COLO668 (cell line): Measurements from ENCODE around the gene RNF135.
"Not testable (repeated sequence)": the region's sequence is repeated elsewhere in the genome, so short reads cannot be mapped to it uniquely, and the experiment has no call there.

ENCODE experiments used
- DNase-seq: peaks from one replicate; lab custom pipeline; 2025; ENCODE audit not compliant: unreplicated experiment; lab: John Stamatoyannopoulos, UW

Gene RNF135

GRCh38 chr17:30954046-30954830, 16.6 kb upstream of the RNF135 start:
- no peak for DNase-seq

- no peak for DNase-seq
These were observed 14.0 kb upstream of the RNF135 start for GRCh38 chr17:30956764-30957374.

GRCh38 chr17:30957741-30958140, 13.1 kb upstream of the RNF135 start:
- peak; percentile 12 for DNase-seq

- DNase-seq, result no peak
These were observed 12.7 kb upstream of the RNF135 start for GRCh38 chr17:30958187-30958586.

GRCh38 chr17:30961209-30962188, 9.3 kb upstream of the RNF135 start:
- no peak for DNase-seq

GRCh38 chr17:30964312-30964711, 6.5 kb upstream of the RNF135 start:
- not testable (repeated sequence) for DNase-seq

GRCh38 chr17:30964876-30965275, 6.0 kb upstream of the RNF135 start:
- no peak for DNase-seq

- no peak for DNase-seq
These were observed 5.2 kb upstream of the RNF135 start for GRCh38 chr17:30965686-30966085.

- not testable (repeated sequence) for DNase-seq
These were observed 2.9 kb upstream of the RNF135 start for GRCh38 chr17:30967911-30968310.

GRCh38 chr17:30969989-30970830, 629 bp upstream of the RNF135 start:
- no peak for DNase-seq

- DNase-seq, result no peak
These were observed 4.4 kb downstream of the RNF135 start for GRCh38 chr17:30975042-30975820.

- not testable (repeated sequence) for DNase-seq
These were observed 9.1 kb downstream of the RNF135 start for GRCh38 chr17:30979919-30980318.

- DNase-seq, result no peak
These were observed 11.0 kb downstream of the RNF135 start for GRCh38 chr17:30981531-30982519.

GRCh38 chr17:30982855-30983254, 12.0 kb downstream of the RNF135 start:
- DNase-seq, result no peak

- no peak for DNase-seq
These were observed 19.6 kb downstream of the RNF135 start for GRCh38 chr17:30990458-30990857.

- DNase-seq, result no peak
These were observed 21.7 kb downstream of the RNF135 start for GRCh38 chr17:30992551-30992950.

GRCh38 chr17:30995347-30995746, 24.5 kb downstream of the RNF135 start:
- no peak for DNase-seq

GRCh38 chr17:30996486-30996885, 25.6 kb downstream of the RNF135 start:
- no peak for DNase-seq

GRCh38 chr17:30997270-30997669, 26.4 kb downstream of the RNF135 start:
- DNase-seq, result no peak
